Tibial nerve (tissue), 4 donors: ENCODE measurements around the gene EIF5A.

Experiments
- CTCF ChIP-seq, 5 experiments: fragments of 200-600 bp in 3 of 5; fragments of 450-650 bp in 2 of 5; sonication (generic) in 3 of 5; IDR thresholded peaks; one replicate each; pipeline ENCODE4 v1.5.1; 2016 to 2019; ENCODE audit warnings: antibody characterized with exemption in 5 of 5, mild to moderate bottlenecking in 3 of 5, moderate library complexity in 2 of 5
- EP300 ChIP-seq, 2 donors: sonication (generic); formaldehyde crosslinking; IDR thresholded peaks; one replicate each; pipeline ENCODE4 v1.6.1; 2017; ENCODE audit warnings: antibody characterized with exemption in 2 of 2, mild to moderate bottlenecking in 1 of 2

- TF ChIP-seq CTCF (IDR thresholded peaks at IDR 0.05) (no peak), EP300 (IDR thresholded peaks at IDR 0.05) (no peak)
Observed at GRCh38 chr17:7282752-7283321, 24.6 kb upstream of the EIF5A start.
